K562 (cell line): ENCODE data around the gene SCYL2. TPM values are rescaled to one million over a fixed set of nuclear protein-coding genes. Genes with fewer than 3 reads are reported as not detected.

Source experiments
- ATAC-seq: fragments of 200-7000 bp; cut with Tn5 transposase; 3 replicates; pipeline ENCODE4 v1.9.1; 2020; ENCODE audit warnings: moderate library complexity
- BruUV-seq: library from RNA; stranded (reverse); fragments of 400-500 nt; replicated peaks from 2 replicates; lab custom pipeline; 2021; lab: Mats Ljungman, UMichigan
- CTCF ChIA-PET: fragments of 300-600 bp; formaldehyde crosslinking; extraction: SDS; loops from one replicate; lab custom pipeline; 2021; ENCODE audit warnings: low intra/inter-chr PET ratio; lab: Yijun Ruan, JAX
- POLR2A ChIA-PET: fragments of 300-600, 350-650 bp; sonication (Branson Sonifier 250); formaldehyde crosslinking; extraction: SDS; loops from one replicate; lab custom pipeline; 2021; ENCODE audit warnings: antibody characterized with exemption, inconsistent platforms; lab: Yijun Ruan, JAX
- DNase-seq, 4 experiments: peaks; one replicate each; pipeline versions ENCODE4 v3.0.0 to v3.0.0-alpha.2; 2011 to 2018; ENCODE audit warnings: low spot score in 3 of 4, mixed read lengths in 3 of 4; ENCODE audit errors: extremely low read depth in 1 of 4
- FAIRE-seq: peaks from 2 replicates; lab custom pipeline; 2011; peaks lifted over from hg19 to GRCh38; lab: Jason Lieb, UNC
- H2AFZ ChIP-seq: 2 replicates; pipeline ENCODE4 v1.6.0; 2011; ENCODE audit warnings: low read depth, low read length, control low read depth, inconsistent platforms
- H3K27ac ChIP-seq: fragments of 200-600 bp; 3 replicates; pipeline ENCODE4 v1.8.0; 2011; ENCODE audit warnings: low read depth, mild to moderate bottlenecking, control low read depth, inconsistent platforms, low read length, moderate library complexity, mixed read lengths; ENCODE audit errors: extremely low read depth
- H3K27me3 ChIP-seq, 2 experiments: fragments of 300-600 bp in 1 of 2; 2 replicates in 1 of 2; 3 replicates in 1 of 2; pipeline versions ENCODE4 v1.6.0 to v1.8.0; 2011; ENCODE audit warnings: inconsistent platforms in 2 of 2, low read length in 2 of 2, mild to moderate bottlenecking in 1 of 2, mixed read lengths in 1 of 2, moderate library complexity in 1 of 2; ENCODE audit not compliant: control insufficient read depth in 2 of 2, insufficient read depth in 2 of 2
- H3K36me3 ChIP-seq: fragments of 300-600 bp; 3 replicates; pipeline ENCODE4 v1.8.0; 2011; ENCODE audit warnings: mild to moderate bottlenecking, low read length, inconsistent platforms; ENCODE audit not compliant: control insufficient read depth, insufficient read depth
- H3K4me1 ChIP-seq, 2 experiments: fragments of 200-600 bp in 1 of 2; replicated peaks in 1 of 2; 2 replicates in 1 of 2; 3 replicates in 1 of 2; pipeline versions ENCODE4 v1.5.1 to v1.8.0; 2011; ENCODE audit warnings: inconsistent platforms in 2 of 2, low read length in 2 of 2, mild to moderate bottlenecking in 1 of 2, mixed read lengths in 1 of 2, moderate library complexity in 1 of 2; ENCODE audit not compliant: control insufficient read depth in 2 of 2, insufficient read depth in 2 of 2
- H3K4me2 ChIP-seq: 2 replicates; pipeline ENCODE4 v1.6.1; 2011; ENCODE audit warnings: low read length, control low read depth, inconsistent platforms, mixed read lengths; ENCODE audit not compliant: insufficient read depth
- H3K4me3 ChIP-seq: fragments of 200-600 bp; sonication (generic), shearing (Covaris generic); 2 replicates; pipeline ENCODE4 v1.5.1; 2016; ENCODE audit warnings: control low read depth, inconsistent platforms
- H3K79me2 ChIP-seq: fragments of 200-600 bp; 3 replicates; pipeline ENCODE4 v1.8.0; 2011; ENCODE audit warnings: low read length, inconsistent platforms; ENCODE audit not compliant: control insufficient read depth, insufficient read depth
- H3K9ac ChIP-seq, 2 experiments: 2 replicates each; pipeline versions ENCODE4 v1.6.0 to v1.6.1; 2011; ENCODE audit warnings: low read depth in 2 of 2, low read length in 2 of 2, control low read depth in 1 of 2, inconsistent platforms in 1 of 2, mild to moderate bottlenecking in 1 of 2, mixed read lengths in 1 of 2; ENCODE audit not compliant: insufficient read depth in 1 of 2
- H3K9me1 ChIP-seq: one replicate; pipeline ENCODE4 v1.6.0; 2011; ENCODE audit warnings: inconsistent platforms, mild to moderate bottlenecking, low read length, moderate library complexity; ENCODE audit not compliant: control insufficient read depth, insufficient read depth
- H3K9me3 ChIP-seq: replicated peaks from 2 replicates; pipeline ENCODE4 v1.5.1; 2011; ENCODE audit warnings: low read depth, low read length, inconsistent platforms; ENCODE audit not compliant: control insufficient read depth, insufficient read depth
- H4K20me1 ChIP-seq: replicated peaks from 2 replicates; pipeline ENCODE4 v1.6.1; 2011; ENCODE audit warnings: low read length, inconsistent platforms, mixed read lengths; ENCODE audit not compliant: control insufficient read depth, insufficient read depth
- ATF7 ChIP-seq: fragments of 450-650 bp; IDR thresholded peaks from 2 replicates; pipeline ENCODE4 v1.7.1; 2014; ENCODE audit warnings: mild to moderate bottlenecking, moderate library complexity
- KDM4B ChIP-seq, 2 experiments: fragments of 450-650 bp in 1 of 2; sonication (generic) in 1 of 2; IDR thresholded peaks; 2 replicates each; pipeline ENCODE4 v1.6.1; 2016 to 2017; ENCODE audit warnings: borderline replicate concordance in 2 of 2, antibody characterized with exemption in 1 of 2, low read depth in 1 of 2, mild to moderate bottlenecking in 1 of 2
- NONO ChIP-seq, 2 experiments: fragments of 200-400 bp in 1 of 2; fragments of 450-650 bp in 1 of 2; formaldehyde crosslinking in 1 of 2; IDR thresholded peaks; 2 replicates each; pipeline ENCODE4 v1.6.1; 2017; ENCODE audit warnings: low read depth in 2 of 2, mild to moderate bottlenecking in 2 of 2, moderate library complexity in 2 of 2, low read length in 1 of 2
- PTBP1 ChIP-seq: fragments of 200-400 bp; formaldehyde crosslinking; IDR thresholded peaks from 2 replicates; pipeline ENCODE4 v1.6.1; 2017; ENCODE audit warnings: low read depth, low read length
- RBM25 ChIP-seq: fragments of 200-400 bp; formaldehyde crosslinking; IDR thresholded peaks from 2 replicates; pipeline ENCODE4 v1.6.1; 2018; ENCODE audit warnings: low read length, low read depth, moderate library complexity; ENCODE audit not compliant: severe bottlenecking
- SAP30 ChIP-seq: fragments of 200-600 bp; sonication (generic); IDR thresholded peaks from 2 replicates; pipeline ENCODE4 v1.6.1; 2012; ENCODE audit warnings: borderline replicate concordance, low read depth, mild to moderate bottlenecking, moderate library complexity, low read length, control low read depth, inconsistent platforms; ENCODE audit not compliant: insufficient read depth, poor library complexity, severe bottlenecking
- ZNF12 ChIP-seq: sonication (generic); formaldehyde crosslinking; IDR thresholded peaks from 2 replicates; pipeline ENCODE4 v1.4.0; 2020; ENCODE audit warnings: mild to moderate bottlenecking, missing genetic modification reagents
- ZNF197 ChIP-seq: fragments of 200-800 bp; sonication (Bioruptor generic); IDR thresholded peaks from 2 replicates; pipeline ENCODE4 v1.6.1; 2016; ENCODE audit warnings: low read depth, missing genetic modification characterization, missing compliant biosample characterization
- ZNF778 ChIP-seq: fragments of 450-650 bp; formaldehyde crosslinking; IDR thresholded peaks from 2 replicates; pipeline ENCODE4 v1.4.0; 2020; ENCODE audit warnings: mild to moderate bottlenecking, moderate library complexity
- WGBS: fragments of 100-300 bp; shearing (Covaris generic); methylation state at CpG from one replicate; pipeline ENCODE4 v1.1.6; 2016; ENCODE audit warnings: low coverage, mixed read lengths; ENCODE audit not compliant: insufficient coverage; ENCODE audit errors: missing lambda C conversion rate; 5-methylcytosine and 5-hydroxymethylcytosine counted together
- in situ Hi-C: fragments of 300-500 bp; cut with MboI; formaldehyde crosslinking; loops from 4 replicates; pipeline ENCODE4 v1.15.0; 2018; ENCODE audit warnings: inconsistent platforms, mixed read lengths
- intact Hi-C: fragments of 100-400 bp; cut with micrococcal nuclease; formaldehyde crosslinking; loops from 2 replicates; pipeline ENCODE4 v1.14.2; 2022
- polyA plus RNA-seq, 8 experiments: library from polyadenylated mRNA; depleted of rRNA in 4 of 8; stranded (reverse) in 5 of 8; unstranded in 3 of 8; fragments of >200 nt; fragmentation: Nextera tagmentation in 2 of 8; fragmentation: Illumina TruSeq in 1 of 8; extraction: Ambion mirVana in 2 of 8; extraction: Trizol in 1 of 8; gene quantifications; 2 replicates each; pipeline versions ENCODE4 v1.2.1 to v1.2.3, GENCODE V29; 2011 to 2014; ENCODE audit warnings: inconsistent platforms in 1 of 8, missing spikeins in 1 of 8
- total RNA-seq, 7 experiments: library from RNA; depleted of rRNA in 6 of 7; stranded (reverse); fragments of >200 nt in 6 of 7; fragmentation: Illumina TruSeq in 2 of 7; extraction: Trizol in 2 of 7; gene quantifications; 2 replicates each; pipeline versions ENCODE4 v1.2.1 to v1.2.3, GENCODE V29; 2011 to 2021; ENCODE audit warnings: low replicate concordance in 1 of 7
- TF ChIP-seq, protein P1 (sequence below): sonication (generic); formaldehyde crosslinking; IDR thresholded peaks from 2 replicates; pipeline ENCODE4 v1.8.0; 2023; ENCODE audit warnings: mild to moderate bottlenecking, missing genetic modification reagents
- TF ChIP-seq, protein P2 (sequence below): fragments of 450-650 bp; IDR thresholded peaks from 2 replicates; pipeline ENCODE4 v1.6.1; 2017; ENCODE audit warnings: antibody characterized with exemption

Gene SCYL2
- total and polyA plus RNA-seq, 9 of the 15 experiments (the other 6 are each of a cell fraction or from before 2014, with no cell fraction given): 9.9 to 49.0 (median 32.9) TPM

DNA sequence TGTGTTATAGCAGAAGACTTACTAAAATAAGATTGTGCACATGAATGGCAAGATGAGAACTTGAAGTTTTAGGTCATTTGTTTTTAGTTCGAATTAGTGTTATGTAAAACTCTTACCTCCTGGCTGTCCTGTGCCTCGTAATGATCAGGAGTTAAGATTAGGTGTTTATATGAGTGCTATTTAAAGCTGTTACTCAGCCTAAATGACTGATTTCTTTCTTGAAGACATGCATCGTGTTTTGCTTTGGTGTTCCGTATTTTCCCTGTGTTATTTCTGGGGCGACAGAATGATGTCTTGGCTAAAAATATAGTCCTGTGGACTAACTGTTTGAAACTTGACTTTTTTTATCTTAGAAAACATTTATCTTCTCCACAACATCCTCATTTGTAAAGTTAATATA is 22.1 kb downstream of the SCYL2 start:
- H3K9me1 ChIP-seq: no peaks in the 10 kb centered on the region
- no peak for DNase-seq
- H3K27ac ChIP-seq: no peak overlapping the region
- ATAC-seq: no peak
- no peaks in the 10 kb centered on the region for H4K20me1 ChIP-seq
- CTCF ChIA-PET: no interaction called here
- TF ChIP-seq NONO (IDR thresholded peaks at IDR 0.05; ENCODE audit: low read depth in 2 of 2, low read length in 1 of 2) (no peak), KDM4B (IDR thresholded peaks at IDR 0.05; ENCODE audit: borderline replicate concordance in 2 of 2, low read depth in 1 of 2) (no peak), ZNF12 (CRISPR knock-in tag) (no peak), SAP30 (no peak), ZNF778 (CRISPR knock-in tag) (no peak), RBM25 (no peak), ATF7 (no peak), ZNF197 (no peak), PTBP1 (no peak)
- TF ChIP-seq, protein P1, sequence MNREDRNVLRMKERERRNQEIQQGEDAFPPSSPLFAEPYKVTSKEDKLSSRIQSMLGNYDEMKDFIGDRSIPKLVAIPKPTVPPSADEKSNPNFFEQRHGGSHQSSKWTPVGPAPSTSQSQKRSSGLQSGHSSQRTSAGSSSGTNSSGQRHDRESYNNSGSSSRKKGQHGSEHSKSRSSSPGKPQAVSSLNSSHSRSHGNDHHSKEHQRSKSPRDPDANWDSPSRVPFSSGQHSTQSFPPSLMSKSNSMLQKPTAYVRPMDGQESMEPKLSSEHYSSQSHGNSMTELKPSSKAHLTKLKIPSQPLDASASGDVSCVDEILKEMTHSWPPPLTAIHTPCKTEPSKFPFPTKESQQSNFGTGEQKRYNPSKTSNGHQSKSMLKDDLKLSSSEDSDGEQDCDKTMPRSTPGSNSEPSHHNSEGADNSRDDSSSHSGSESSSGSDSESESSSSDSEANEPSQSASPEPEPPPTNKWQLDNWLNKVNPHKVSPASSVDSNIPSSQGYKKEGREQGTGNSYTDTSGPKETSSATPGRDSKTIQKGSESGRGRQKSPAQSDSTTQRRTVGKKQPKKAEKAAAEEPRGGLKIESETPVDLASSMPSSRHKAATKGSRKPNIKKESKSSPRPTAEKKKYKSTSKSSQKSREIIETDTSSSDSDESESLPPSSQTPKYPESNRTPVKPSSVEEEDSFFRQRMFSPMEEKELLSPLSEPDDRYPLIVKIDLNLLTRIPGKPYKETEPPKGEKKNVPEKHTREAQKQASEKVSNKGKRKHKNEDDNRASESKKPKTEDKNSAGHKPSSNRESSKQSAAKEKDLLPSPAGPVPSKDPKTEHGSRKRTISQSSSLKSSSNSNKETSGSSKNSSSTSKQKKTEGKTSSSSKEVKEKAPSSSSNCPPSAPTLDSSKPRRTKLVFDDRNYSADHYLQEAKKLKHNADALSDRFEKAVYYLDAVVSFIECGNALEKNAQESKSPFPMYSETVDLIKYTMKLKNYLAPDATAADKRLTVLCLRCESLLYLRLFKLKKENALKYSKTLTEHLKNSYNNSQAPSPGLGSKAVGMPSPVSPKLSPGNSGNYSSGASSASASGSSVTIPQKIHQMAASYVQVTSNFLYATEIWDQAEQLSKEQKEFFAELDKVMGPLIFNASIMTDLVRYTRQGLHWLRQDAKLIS (CRISPR knock-in tag): no peak
- TF ChIP-seq, protein P2, sequence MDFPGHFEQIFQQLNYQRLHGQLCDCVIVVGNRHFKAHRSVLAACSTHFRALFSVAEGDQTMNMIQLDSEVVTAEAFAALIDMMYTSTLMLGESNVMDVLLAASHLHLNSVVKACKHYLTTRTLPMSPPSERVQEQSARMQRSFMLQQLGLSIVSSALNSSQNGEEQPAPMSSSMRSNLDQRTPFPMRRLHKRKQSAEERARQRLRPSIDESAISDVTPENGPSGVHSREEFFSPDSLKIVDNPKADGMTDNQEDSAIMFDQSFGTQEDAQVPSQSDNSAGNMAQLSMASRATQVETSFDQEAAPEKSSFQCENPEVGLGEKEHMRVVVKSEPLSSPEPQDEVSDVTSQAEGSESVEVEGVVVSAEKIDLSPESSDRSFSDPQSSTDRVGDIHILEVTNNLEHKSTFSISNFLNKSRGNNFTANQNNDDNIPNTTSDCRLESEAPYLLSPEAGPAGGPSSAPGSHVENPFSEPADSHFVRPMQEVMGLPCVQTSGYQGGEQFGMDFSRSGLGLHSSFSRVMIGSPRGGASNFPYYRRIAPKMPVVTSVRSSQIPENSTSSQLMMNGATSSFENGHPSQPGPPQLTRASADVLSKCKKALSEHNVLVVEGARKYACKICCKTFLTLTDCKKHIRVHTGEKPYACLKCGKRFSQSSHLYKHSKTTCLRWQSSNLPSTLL: no peak
- 82% methylated on average over 5 of the region's 5 CpGs for WGBS
- in situ Hi-C loops: no loop called here
- H2AFZ ChIP-seq: no peak overlapping the region
- no TSS peak for BruUV-seq
- POLR2A ChIA-PET: interaction anchor here (1.4 kb wide), 1 partner anchor 10 kb away, joined by 4 read pairs; no protein-coding TSS in a partner anchor
- peaks cover 9% of the 10 kb centered on the region; the same call in 2 of the 3 replicates for H3K79me2 ChIP-seq
- peaks cover 39% of the 10 kb centered on the region for H3K36me3 ChIP-seq
- no peak overlapping the region for H3K4me2 ChIP-seq
- no peaks in the 10 kb centered on the region; a peak in 1 of 5 replicates for H3K4me1 ChIP-seq
- no peak overlapping the region for H3K9ac ChIP-seq
- FAIRE-seq: no peak
- intact Hi-C loops: no loop called here
- H3K27me3 ChIP-seq: no peaks in the 10 kb centered on the region
- H3K9me3 ChIP-seq: no peaks in the 10 kb centered on the region
- H3K4me3 ChIP-seq: no peak overlapping the region
